H1 (cell line): ENCODE measurements around the gene KREMEN1.

Source experiments
- ATF3 ChIP-seq: IDR thresholded peaks from 2 replicates; pipeline ENCODE4 v1.6.1; 2011; ENCODE audit warnings: low read depth, mild to moderate bottlenecking, low read length; ENCODE audit not compliant: insufficient read depth
- CTCF ChIP-seq, 3 experiments: IDR thresholded peaks; 1 replicate in 2 of 3; 2 replicates in 1 of 3; pipeline versions ENCODE4 v1.5.1 to v1.6.1; 2011; ENCODE audit warnings: low read length in 3 of 3, mild to moderate bottlenecking in 3 of 3, inconsistent platforms in 2 of 3, low read depth in 1 of 3, moderate library complexity in 1 of 3; ENCODE audit not compliant: insufficient read depth in 1 of 3; ENCODE audit errors: control extremely low read depth in 1 of 3
- MAX ChIP-seq: IDR thresholded peaks from 2 replicates; pipeline ENCODE4 v1.6.1; 2012; ENCODE audit warnings: inconsistent platforms
- POLR2AphosphoS5 ChIP-seq: IDR thresholded peaks from 2 replicates; pipeline ENCODE4 v1.6.1; 2011; ENCODE audit warnings: low read depth, low read length

- TF ChIP-seq MAX (no peak), ATF3 (no peak), POLR2AphosphoS5 (no peak), CTCF (IDR thresholded peaks at IDR 0.05; ENCODE audit: control extremely low read depth in 1 of 3, insufficient read depth in 1 of 3, low read depth in 1 of 3, low read length in 3 of 3) (no peak)
These were observed 138.2 kb downstream of the KREMEN1 start for GRCh38 chr22:29211066-29211465.
